ENCODE measurements around the gene TLX2.

Gene TLX2

GRCh38 chr2:74512744-74513604 lies 1.3 kb upstream of the TLX2 start:
- in situ Hi-C loops (cut with MboI; ENCODE audit: low sequenced_read_pairs) = no loop called here
- Histone ChIP-seq H3K36me3 (replicated peaks) (no peaks in the 10 kb centered on the region), H3K27me3 (ENCODE audit: low read depth) (no peaks in the 10 kb centered on the region), H3K4me1 (no peaks in the 10 kb centered on the region; the same call in 1 of the 2 replicates), H3K9me3 (no peaks in the 10 kb centered on the region), H3K4me3 (no peak overlapping the region)
- no peak for DNase-seq (ENCODE audit: low spot score in 2 of 2)

DNA sequence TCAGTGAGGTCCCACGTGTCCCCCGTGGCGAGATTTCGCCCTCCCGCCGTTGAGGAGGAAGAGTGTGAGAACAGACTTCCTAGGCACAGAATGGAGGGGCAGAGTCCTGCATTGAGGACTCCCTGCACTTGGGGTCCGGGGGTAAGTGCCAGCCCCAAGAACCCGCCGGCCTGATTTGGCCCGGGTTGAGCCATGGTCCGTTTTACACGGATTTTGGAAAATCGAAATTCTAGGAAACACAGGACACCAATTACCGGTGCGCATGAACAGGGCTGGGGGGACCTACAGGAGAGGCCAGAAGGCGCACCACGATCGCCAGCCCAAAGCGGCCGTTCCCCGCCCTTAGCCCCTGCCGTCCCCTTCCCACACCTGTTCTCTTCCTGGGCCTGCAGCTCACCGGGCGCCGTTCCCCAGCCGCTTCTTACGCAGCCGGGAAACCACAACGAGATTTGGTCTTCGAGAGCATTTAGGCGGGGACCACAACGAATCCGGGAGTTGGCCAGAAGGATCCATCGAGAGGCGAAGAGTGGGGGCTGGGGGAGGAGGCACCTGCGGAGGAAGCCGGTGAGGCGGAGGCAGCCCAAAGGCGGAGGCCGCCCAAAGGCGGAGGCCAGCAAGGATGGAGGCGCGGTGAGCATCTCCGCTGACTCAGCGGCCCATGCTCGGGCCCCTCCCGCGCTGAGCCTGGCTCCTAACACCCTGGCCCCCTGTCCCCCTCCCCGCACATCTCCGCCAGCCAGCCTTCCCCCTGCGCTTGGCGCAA lies 464 bp upstream of the TLX2 start:
- no peak overlapping the region for H3K4me3 ChIP-seq
- in situ Hi-C loops (cut with MboI; ENCODE audit: low sequenced_read_pairs) = no loop called here
- H3K9me3 ChIP-seq = no peaks in the 10 kb centered on the region
- H3K4me1 ChIP-seq = no peaks in the 10 kb centered on the region
- no peak for DNase-seq (ENCODE audit: low spot score in 2 of 2)
- H3K36me3 ChIP-seq (replicated peaks) = no peaks in the 10 kb centered on the region
- H3K27me3 ChIP-seq (ENCODE audit: low read depth) = no peaks in the 10 kb centered on the region

DNA sequence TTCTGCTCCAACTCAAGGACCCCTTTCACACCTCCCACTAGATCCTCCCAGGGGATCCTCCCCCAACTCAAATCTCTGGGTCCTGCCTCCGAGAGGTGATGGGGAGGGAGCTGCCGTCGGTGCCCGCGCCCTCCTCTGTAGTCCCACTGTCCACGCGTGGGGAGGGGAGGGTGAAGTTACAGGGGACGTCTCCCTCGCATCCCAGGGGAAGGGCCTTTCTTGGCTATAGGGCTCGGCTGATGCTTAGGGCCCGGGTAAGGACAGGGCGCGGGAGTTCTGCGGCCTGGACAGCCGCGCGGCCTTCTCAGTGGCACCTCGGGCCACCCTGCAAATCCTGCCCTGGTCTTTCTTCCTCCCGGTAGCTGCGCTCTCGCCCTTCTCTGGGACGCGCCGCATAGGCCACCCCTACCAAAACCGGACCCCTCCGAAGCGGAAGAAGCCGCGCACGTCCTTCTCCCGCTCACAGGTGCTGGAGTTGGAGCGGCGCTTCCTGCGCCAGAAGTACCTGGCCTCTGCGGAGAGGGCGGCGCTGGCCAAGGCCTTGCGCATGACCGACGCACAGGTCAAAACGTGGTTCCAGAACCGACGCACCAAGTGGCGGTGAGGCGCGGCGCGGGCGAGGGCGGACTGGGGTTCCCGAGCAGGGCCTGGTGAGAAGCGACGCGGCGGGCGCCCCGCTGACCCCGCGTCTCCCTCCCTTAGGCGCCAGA lies 1.2 kb downstream of the TLX2 start:
- Histone ChIP-seq H3K36me3 (replicated peaks) (no peaks in the 10 kb centered on the region), H3K27me3 (ENCODE audit: low read depth) (no peaks in the 10 kb centered on the region), H3K9me3 (no peaks in the 10 kb centered on the region), H3K4me1 (no peaks in the 10 kb centered on the region), H3K4me3 (no peak overlapping the region)
- DNase-seq (ENCODE audit: low spot score in 2 of 2) = no peak
- in situ Hi-C loops (cut with MboI; ENCODE audit: low sequenced_read_pairs) = no loop called here

GRCh38 chr2:74515981-74516633 lies 1.9 kb downstream of the TLX2 start:
- no peak for DNase-seq (ENCODE audit: low spot score in 2 of 2)
- Histone ChIP-seq H3K9me3 (no peaks in the 10 kb centered on the region), H3K4me1 (no peaks in the 10 kb centered on the region), H3K27me3 (ENCODE audit: low read depth) (no peaks in the 10 kb centered on the region), H3K4me3 (no peak overlapping the region), H3K36me3 (replicated peaks) (no peaks in the 10 kb centered on the region)
- in situ Hi-C loops (cut with MboI; ENCODE audit: low sequenced_read_pairs) = no loop called here

- no peak for DNase-seq (ENCODE audit: low spot score in 2 of 2)
- no peak overlapping the region for H3K4me3 ChIP-seq
- in situ Hi-C loops (cut with MboI; ENCODE audit: low sequenced_read_pairs) = no loop called here
- H3K36me3 ChIP-seq (replicated peaks) = no peaks in the 10 kb centered on the region
- no peaks in the 10 kb centered on the region for H3K27me3 ChIP-seq (ENCODE audit: low read depth)
- no peaks in the 10 kb centered on the region for H3K4me1 ChIP-seq
- no peaks in the 10 kb centered on the region for H3K9me3 ChIP-seq
Measured at GRCh38 chr2:74516650-74517049, 2.4 kb downstream of the TLX2 start.

- H3K4me3 ChIP-seq = no peak overlapping the region
- no peaks in the 10 kb centered on the region for H3K27me3 ChIP-seq (ENCODE audit: low read depth)
- H3K4me1 ChIP-seq = no peaks in the 10 kb centered on the region
- H3K9me3 ChIP-seq = no peaks in the 10 kb centered on the region
- in situ Hi-C loops (cut with MboI; ENCODE audit: low sequenced_read_pairs) = no loop called here
- H3K36me3 ChIP-seq (replicated peaks) = peaks cover 19% of the 10 kb centered on the region
- DNase-seq (ENCODE audit: low spot score in 2 of 2) = no peak
Measured at GRCh38 chr2:74522516-74522915, 8.3 kb downstream of the TLX2 start.

DNA sequence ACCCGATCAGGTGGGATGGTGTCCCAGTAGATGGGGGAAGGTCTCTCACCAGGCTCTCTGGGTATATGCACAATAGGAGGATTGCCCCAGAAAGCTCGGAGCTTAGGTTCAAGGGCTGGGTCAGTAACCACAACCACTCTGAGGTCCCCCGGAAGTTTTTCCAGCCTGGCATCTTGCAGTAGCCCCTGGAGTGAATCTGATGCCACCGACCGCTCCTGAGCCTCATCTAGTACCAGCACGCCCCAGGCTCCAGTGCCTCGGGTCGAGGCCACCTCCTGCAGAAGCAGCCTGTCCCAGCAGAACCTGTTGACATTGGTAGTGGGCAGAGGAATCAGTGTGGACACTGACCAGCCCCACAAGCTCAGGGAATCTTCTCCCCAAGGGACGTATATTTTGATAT lies 9.8 kb downstream of the TLX2 start:
- no peaks in the 10 kb centered on the region for H3K9me3 ChIP-seq
- H3K4me3 ChIP-seq = no peak overlapping the region
- peaks cover 8% of the 10 kb centered on the region for H3K4me1 ChIP-seq
- no peak for DNase-seq (ENCODE audit: low spot score in 2 of 2)
- H3K36me3 ChIP-seq (replicated peaks) = peaks cover 27% of the 10 kb centered on the region
- H3K27me3 ChIP-seq (ENCODE audit: low read depth) = no peaks in the 10 kb centered on the region
- in situ Hi-C loops (cut with MboI; ENCODE audit: low sequenced_read_pairs) = no loop called here

DNA sequence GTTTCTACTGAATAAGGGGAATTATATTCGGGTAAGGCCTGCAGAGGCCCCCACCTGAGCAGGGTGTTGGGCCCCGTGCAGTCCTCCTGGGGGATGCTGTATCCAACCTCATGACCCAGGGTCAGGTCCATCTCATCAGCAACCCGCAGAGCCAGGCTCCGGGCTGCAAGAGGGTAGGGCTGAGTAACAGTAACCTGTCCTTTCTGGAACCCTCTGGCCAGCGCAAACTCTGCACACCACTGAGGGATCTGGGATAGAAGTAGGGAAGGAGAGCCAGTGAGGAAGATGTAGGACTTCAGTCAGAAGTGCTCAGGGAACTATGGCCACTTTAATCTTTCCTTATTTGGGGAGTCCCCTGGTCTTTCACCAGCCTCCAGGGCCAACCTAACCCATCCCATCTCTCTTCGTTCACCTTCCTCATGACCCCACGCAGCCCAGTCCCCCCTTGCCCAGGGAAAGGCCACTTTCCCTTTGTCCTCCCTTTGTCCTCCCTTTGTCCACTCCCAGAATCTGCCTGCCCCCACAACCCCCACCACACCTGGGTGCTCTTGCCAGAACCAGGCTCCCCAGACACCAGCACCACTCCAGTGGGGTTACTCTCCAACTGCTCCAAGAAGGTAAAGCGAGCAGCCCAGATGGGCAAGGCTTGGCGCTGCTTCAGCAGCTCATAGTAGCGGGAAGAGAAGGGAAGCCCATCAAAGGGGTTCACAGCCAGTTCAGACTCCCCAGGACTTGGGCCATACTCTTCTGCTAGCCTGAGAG lies 10.9 kb downstream of the TLX2 start:
- no peaks in the 10 kb centered on the region for H3K9me3 ChIP-seq
- H3K27me3 ChIP-seq (ENCODE audit: low read depth) = no peaks in the 10 kb centered on the region
- H3K4me1 ChIP-seq = peaks cover 8% of the 10 kb centered on the region
- H3K36me3 ChIP-seq (replicated peaks) = peaks cover 29% of the 10 kb centered on the region
- in situ Hi-C loops (cut with MboI; ENCODE audit: low sequenced_read_pairs) = no loop called here
- no peak for DNase-seq (ENCODE audit: low spot score in 2 of 2)
- no peak overlapping the region for H3K4me3 ChIP-seq

GRCh38 chr2:74525717-74526648 lies 11.7 kb downstream of the TLX2 start, which contains the start of gene DQX1:
TSS of gene DQX1 (minus strand) at chr2:74526231. CDS start at chr2:74525729, 502 bp downstream.
- Histone ChIP-seq H3K9me3 (no peaks in the 10 kb centered on the region), H3K27me3 (ENCODE audit: low read depth) (no peaks in the 10 kb centered on the region), H3K4me3 (no peak within 1 kb of the TSS), H3K36me3 (replicated peaks) (peaks cover 31% of the 10 kb centered on the region), H3K4me1 (peaks cover 9% of the 10 kb centered on the region)
- DNase-seq (ENCODE audit: low spot score in 2 of 2) = no peak
- in situ Hi-C loops (cut with MboI; ENCODE audit: low sequenced_read_pairs) = no loop called here

GRCh38 chr2:74526649-74527230 lies 12.5 kb downstream of the TLX2 start:
- Histone ChIP-seq H3K36me3 (replicated peaks) (peaks cover 38% of the 10 kb centered on the region), H3K27me3 (ENCODE audit: low read depth) (no peaks in the 10 kb centered on the region), H3K9me3 (no peaks in the 10 kb centered on the region), H3K4me3 (no peak overlapping the region), H3K4me1 (peaks cover 13% of the 10 kb centered on the region)
- DNase-seq (ENCODE audit: low spot score in 2 of 2) = no peak
- in situ Hi-C loops (cut with MboI; ENCODE audit: low sequenced_read_pairs) = no loop called here

GRCh38 chr2:74527741-74528140 lies 13.5 kb downstream of the TLX2 start:
- in situ Hi-C loops (cut with MboI; ENCODE audit: low sequenced_read_pairs) = no loop called here
- no peak for DNase-seq (ENCODE audit: low spot score in 2 of 2)
- Histone ChIP-seq H3K36me3 (replicated peaks) (peaks cover 47% of the 10 kb centered on the region), H3K4me3 (peak overlapping the region; percentile 80), H3K4me1 (peaks cover 13% of the 10 kb centered on the region), H3K27me3 (ENCODE audit: low read depth) (no peaks in the 10 kb centered on the region), H3K9me3 (no peaks in the 10 kb centered on the region)
